Transverse colon (tissue), 4 donors: Measurements from ENCODE around the gene PEG3. TPM values are rescaled to one million over a fixed set of nuclear protein-coding genes. Genes with fewer than 3 reads are reported as not detected.

ENCODE experiments used
- DNase-seq: peaks from one replicate; pipeline ENCODE4 v3.0.0-alpha.2; 2019
- H3K27ac ChIP-seq, 4 donors: fragments of 200-600 bp; sonication (generic); 2 replicates each; pipeline ENCODE4 v1.5.1; 2016 to 2018; ENCODE audit warnings: inconsistent platforms in 4 of 4
- H3K27me3 ChIP-seq: fragments of 200-600 bp; sonication (generic); 2 replicates; pipeline ENCODE4 v1.5.1; 2017; ENCODE audit warnings: inconsistent platforms
- H3K36me3 ChIP-seq, 4 donors: fragments of 200-600 bp; sonication (generic); 2 replicates each; pipeline ENCODE4 v1.5.1; 2017 to 2019; ENCODE audit warnings: inconsistent platforms in 4 of 4
- H3K4me1 ChIP-seq, 4 donors: fragments of 200-600 bp; sonication (generic); 2 replicates each; pipeline ENCODE4 v1.5.1; 2017 to 2020; ENCODE audit warnings: inconsistent platforms in 4 of 4
- H3K4me3 ChIP-seq, 4 donors: fragments of 200-600 bp; sonication (generic); 1 replicate in 1 of 4; 2 replicates in 3 of 4; pipeline versions ENCODE4 v1.5.1 to v1.6.1; 2017 to 2019; ENCODE audit warnings: inconsistent platforms in 4 of 4
- H3K9me3 ChIP-seq, 2 donors: fragments of 200-600 bp; sonication (generic); 2 replicates each; pipeline ENCODE4 v1.5.1; 2017 to 2019; ENCODE audit warnings: inconsistent platforms in 2 of 2
- CTCF ChIP-seq, 5 experiments: fragments of 200-600 bp in 3 of 5; fragments of 450-650 bp in 2 of 5; sonication (generic) in 3 of 5; IDR thresholded peaks; 1 replicate in 2 of 5; 2 replicates in 3 of 5; pipeline ENCODE4 v1.5.1; 2016 to 2017; ENCODE audit warnings: antibody characterized with exemption in 5 of 5, inconsistent platforms in 3 of 5, mild to moderate bottlenecking in 2 of 5, moderate library complexity in 1 of 5
- EP300 ChIP-seq: sonication (generic); formaldehyde crosslinking; IDR thresholded peaks from one replicate; pipeline ENCODE4 v1.6.1; 2017; ENCODE audit warnings: antibody characterized with exemption, low read depth
- POLR2A ChIP-seq: fragments of 450-650 bp; IDR thresholded peaks from one replicate; pipeline ENCODE4 v1.6.1; 2016; ENCODE audit warnings: antibody characterized with exemption, mild to moderate bottlenecking, moderate library complexity
- POLR2AphosphoS5 ChIP-seq, 3 donors: sonication (generic); formaldehyde crosslinking; IDR thresholded peaks; one replicate each; pipeline ENCODE4 v1.6.1; 2016; ENCODE audit warnings: antibody characterized with exemption in 3 of 3
- WGBS, 2 donors: methylation state at CpG; one replicate each; pipeline ENCODE4 v1.1.5; 2018; ENCODE audit warnings: low coverage in 1 of 2; 5-methylcytosine and 5-hydroxymethylcytosine counted together
- in situ Hi-C, 4 donors: fragments of 200-750 bp; cut with MboI; loops; one replicate each; pipeline versions ENCODE4 v1.15.0 to v1.15.1; 2017; ENCODE audit warnings: low sequenced_read_pairs in 3 of 4, low pct_ligation_motif_present in 1 of 4, low pct_unique_long_range_greater_than_20kb in 1 of 4
- intact Hi-C: fragments of 100-400 bp; cut with DNase I; formaldehyde crosslinking; loops from one replicate; pipeline ENCODE4 v1.15.1; 2023; ENCODE audit warnings: low total_unique reads
- total RNA-seq, 4 donors: library from RNA; depleted of rRNA; stranded (reverse); fragments of >200 nt; gene quantifications; one replicate each; pipeline ENCODE4 v1.1.0, GENCODE V29; 2016

Gene PEG3
- total RNA-seq, 4 donors from 2014 or later, result 0.80 to 6.7 (median 3.4) TPM

DNA sequence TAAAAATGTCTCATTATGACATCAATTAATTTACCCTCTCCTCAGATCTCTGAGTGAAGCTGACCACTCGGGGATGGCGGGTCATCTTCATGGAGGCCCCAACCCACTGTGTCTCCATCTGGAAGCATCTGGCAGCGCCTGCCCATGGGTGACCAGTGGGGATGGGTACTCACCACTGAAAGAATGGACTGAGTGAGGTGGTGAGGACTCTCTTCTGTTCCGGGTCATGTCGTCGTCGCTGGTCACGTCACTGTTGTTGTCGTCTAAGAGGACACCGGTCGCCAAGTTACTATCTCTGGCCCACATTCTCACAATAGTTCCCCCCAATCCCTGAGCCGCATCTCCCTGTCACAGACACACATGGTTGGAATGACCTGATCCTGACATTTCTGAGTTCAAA is 17.1 kb downstream of the PEG3 start:
- DNase-seq, result no peak
- Histone ChIP-seq H3K36me3 (no peaks in the 10 kb centered on the region), H3K4me3 (no peak overlapping the region), H3K9me3 (peaks cover 0 to 5% of the 10 kb centered on the region in 2 donors), H3K4me1 (no peaks in the 10 kb centered on the region), H3K27me3 (no peaks in the 10 kb centered on the region), H3K27ac (no peak overlapping the region)
- in situ Hi-C loops (no loop called here), intact Hi-C loops (no loop called here)
- no peak for TF ChIP-seq POLR2A
- no peak for TF ChIP-seq EP300
- TF ChIP-seq POLR2AphosphoS5 (IDR thresholded peaks at IDR 0.05), result no peak
- TF ChIP-seq CTCF (IDR thresholded peaks at IDR 0.05), result no peak
- WGBS, 2 donors, result 94% methylated on average over 12 of the region's 12 CpGs; no CpG with 5 or more reads in 1 of the 2 donors

- H3K4me1 ChIP-seq, result no peaks in the 10 kb centered on the region
- in situ Hi-C loops (no loop called here), intact Hi-C loops (no loop called here)
- no peaks in the 10 kb centered on the region for H3K27me3 ChIP-seq
- H3K36me3 ChIP-seq, result no peaks in the 10 kb centered on the region
- no peak for DNase-seq
- H3K27ac ChIP-seq, result no peak overlapping the region
- WGBS, 2 donors, result 93% methylated on average over 5 of the region's 5 CpGs; no CpG with 5 or more reads in 1 of the 2 donors
- no peak overlapping the region for H3K4me3 ChIP-seq
- H3K9me3 ChIP-seq, result peaks cover 0 to 8% of the 10 kb centered on the region in 2 donors
- TF ChIP-seq EP300 (no peak), CTCF (IDR thresholded peaks at IDR 0.05) (no peak), POLR2AphosphoS5 (IDR thresholded peaks at IDR 0.05) (no peak), POLR2A (no peak)
Observed at GRCh38 chr19:56822755-56823154, 17.8 kb downstream of the PEG3 start.

GRCh38 chr19:56821675-56822074 is 18.9 kb downstream of the PEG3 start:
- Histone ChIP-seq H3K36me3 (no peaks in the 10 kb centered on the region), H3K4me3 (no peak overlapping the region), H3K4me1 (no peaks in the 10 kb centered on the region), H3K27me3 (no peaks in the 10 kb centered on the region), H3K9me3 (peaks cover 0 to 8% of the 10 kb centered on the region in 2 donors), H3K27ac (no peak overlapping the region)
- 76 to 100% methylated on average over 1 to 6 of the region's 6 CpGs for WGBS, 2 donors
- TF ChIP-seq POLR2AphosphoS5 (IDR thresholded peaks at IDR 0.05) (no peak), POLR2A (no peak), EP300 (no peak), CTCF (IDR thresholded peaks at IDR 0.05) (no peak)
- intact Hi-C loops (no loop called here), in situ Hi-C loops (no loop called here)
- no peak for DNase-seq

GRCh38 chr19:56821209-56821608 is 19.3 kb downstream of the PEG3 start:
- Histone ChIP-seq H3K4me1 (no peaks in the 10 kb centered on the region), H3K27ac (no peak overlapping the region), H3K4me3 (no peak overlapping the region), H3K36me3 (no peaks in the 10 kb centered on the region), H3K27me3 (no peaks in the 10 kb centered on the region), H3K9me3 (peaks cover 0 to 8% of the 10 kb centered on the region in 2 donors)
- 65% methylated on average over 5 of the region's 5 CpGs; no CpG with 5 or more reads in 1 of the 2 donors for WGBS, 2 donors
- in situ Hi-C loops (no loop called here), intact Hi-C loops (no loop called here)
- DNase-seq, result no peak
- TF ChIP-seq EP300 (no peak), CTCF (IDR thresholded peaks at IDR 0.05) (no peak), POLR2AphosphoS5 (IDR thresholded peaks at IDR 0.05) (no peak), POLR2A (no peak)
